Measurements from ENCODE around the gene STRIP1. TPM values are rescaled to one million over a fixed set of nuclear protein-coding genes. Genes with fewer than 3 reads are reported as not detected.

Gene STRIP1
- total and polyA plus RNA-seq, 10 of the 15 experiments (the other 5 are each of a cell fraction or from before 2014, with no cell fraction given): 6.3 to 26.6 (median 18.0) TPM

DNA sequence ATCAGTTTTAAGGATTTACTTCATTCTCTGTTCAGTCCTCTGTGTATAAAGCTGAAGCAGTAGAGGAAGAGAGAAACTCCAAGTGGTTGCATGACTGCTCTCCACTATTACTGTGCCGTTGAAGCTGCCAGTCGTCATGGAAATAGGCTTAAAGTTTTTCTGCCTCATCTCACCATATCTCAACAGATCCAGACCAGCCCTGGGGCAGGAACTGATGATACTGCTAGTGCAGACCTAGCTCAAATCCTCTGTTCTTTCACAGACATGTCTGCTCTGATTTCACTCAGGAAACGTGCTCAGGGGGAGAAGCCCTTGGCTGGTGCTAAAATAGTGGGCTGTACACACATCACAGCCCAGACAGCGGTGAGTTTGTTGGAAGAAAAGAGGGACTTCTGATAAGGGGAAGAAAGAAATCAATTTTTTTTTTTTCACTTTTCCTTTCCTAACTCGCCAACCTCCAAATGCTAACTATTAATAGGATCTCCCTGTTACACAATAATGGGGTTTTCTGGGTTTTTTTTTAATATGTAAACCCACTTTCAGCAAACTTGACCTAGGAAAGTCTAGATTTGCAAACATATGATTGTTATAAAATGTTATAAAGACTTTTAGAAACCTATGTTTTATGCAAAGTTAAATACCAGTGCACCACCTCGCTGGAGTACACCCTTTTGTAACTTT is 22.2 kb upstream of the STRIP1 start:
- H3K9me3 ChIP-seq (replicated peaks; ENCODE audit: control insufficient read depth, insufficient read depth, low read length): no peaks in the 10 kb centered on the region
- no peak overlapping the region; the same call in 1 of the 2 replicates for H3K9ac ChIP-seq (ENCODE audit: control insufficient read depth, insufficient read depth, low read length)
- 0 out of 2 replicates have a peak overlapping the region, but pooled peaks have one; percentile 26 for H3K4me3 ChIP-seq
- ChIA-PET CTCF (interaction anchor here (0.8 to 9.5 kb wide), 23 partner anchors 8 to 467 kb away, joined by 3 to 200 read pairs (median 7); partner anchors contain the start of genes AHCYL1, AMPD2, GNAT2 and STRIP1), RAD21 (ENCODE audit: unreplicated experiment) (interaction anchor here (1.3 to 3.9 kb wide), 7 partner anchors 13 to 466 kb away, joined by 3 to 94 read pairs (median 9); partner anchors contain the start of genes AHCYL1, GNAI3 and STRIP1), SMC1A (ENCODE audit: uncharacterized antibody, unreplicated experiment) (interaction anchor here (0.5 to 5.7 kb wide), 12 partner anchors 8 to 466 kb away, joined by 3 to 113 read pairs (median 4); partner anchors contain the start of gene AHCYL1), POLR2A (interaction anchor here (1.0 to 2.7 kb wide), 4 partner anchors 20 to 466 kb away, joined by 4 to 28 read pairs (median 6); partner anchors contain the start of gene AHCYL1)
- H3K4me2 ChIP-seq (ENCODE audit: control insufficient read depth, insufficient read depth): peak overlapping the region; percentile 86
- WGBS (ENCODE audit: insufficient coverage, insufficient replicate concordance, low lambda C conversion rate, missing lambda C conversion rate): 17% methylated on average over 6 of the region's 6 CpGs
- no TSS peak for BruUV-seq (replicated peaks)
- H3K36me3 ChIP-seq (ENCODE audit: control insufficient read depth in 2 of 2, insufficient read depth in 2 of 2, low read length in 1 of 2): peaks cover 6 to 32% of the 10 kb centered on the region in 2 experiments
- H3K27ac ChIP-seq (ENCODE audit: control insufficient read depth, insufficient read depth): peak overlapping the region; percentile 34
- intact Hi-C loops (cut with micrococcal nuclease; ENCODE audit: unreplicated experiment) (no loop called here), in situ Hi-C loops (cut with MboI) (no loop called here)
- H4K20me1 ChIP-seq (ENCODE audit: control insufficient read depth, insufficient read depth): no peaks in the 10 kb centered on the region
- no peaks in the 10 kb centered on the region for H3K27me3 ChIP-seq (replicated peaks in 1 of 2; ENCODE audit: control insufficient read depth in 2 of 2, insufficient read depth in 2 of 2, low read length in 1 of 2)
- H3K79me2 ChIP-seq (ENCODE audit: control insufficient read depth, insufficient read depth, low read length): no peaks in the 10 kb centered on the region
- DNase-seq (ENCODE audit: low read depth, low spot score) (peak; percentile 45), FAIRE-seq (peak; percentile 49), ATAC-seq (peak; percentile 83)
- H2AFZ ChIP-seq (ENCODE audit: control insufficient read depth, low read depth, low read length): peak overlapping the region; percentile 3
- peaks cover 27% of the 10 kb centered on the region for H3K4me1 ChIP-seq (ENCODE audit: control insufficient read depth, insufficient read depth, low read length)
- TF ChIP-seq KDM1A (IDR thresholded peaks at IDR 0.05; ENCODE audit: borderline replicate concordance) (no peak), HDGF (IDR thresholded peaks at IDR 0.05) (no peak), RB1 (IDR thresholded peaks at IDR 0.05; ENCODE audit: borderline replicate concordance) (no peak), IKZF2 (IDR thresholded peaks at IDR 0.05) (peak in 1 of 2 experiments; percentile 49; a peak in 2 of 4 replicates), NR2F1 (conservative IDR thresholded peaks at IDR 0.05) (no peak), MEF2B (IDR thresholded peaks at IDR 0.05; ENCODE audit: partially characterized antibody, poor library complexity, severe bottlenecking) (peak; percentile 25), MTA2 (IDR thresholded peaks at IDR 0.05; ENCODE audit: low read depth) (no peak), MEF2A (IDR thresholded peaks at IDR 0.05; ENCODE audit: insufficient read depth, low read depth, low read length) (no peak), SIX5 (IDR thresholded peaks at IDR 0.05; ENCODE audit: low read depth, low read length, severe bottlenecking) (no peak), STAT3 (IDR thresholded peaks at IDR 0.05; ENCODE audit: low read depth, low read length) (no peak), BHLHE40 (IDR thresholded peaks at IDR 0.05; ENCODE audit: borderline replicate concordance in 1 of 2, low read depth in 2 of 2, low read length in 1 of 2) (0 out of 4 replicates have a peak, but pooled peaks of 1 of the 2 experiments have one; percentile 4), IKZF1 (conservative IDR thresholded peaks at IDR 0.05) (no peak)
- TF ChIP-seq, protein P1, sequence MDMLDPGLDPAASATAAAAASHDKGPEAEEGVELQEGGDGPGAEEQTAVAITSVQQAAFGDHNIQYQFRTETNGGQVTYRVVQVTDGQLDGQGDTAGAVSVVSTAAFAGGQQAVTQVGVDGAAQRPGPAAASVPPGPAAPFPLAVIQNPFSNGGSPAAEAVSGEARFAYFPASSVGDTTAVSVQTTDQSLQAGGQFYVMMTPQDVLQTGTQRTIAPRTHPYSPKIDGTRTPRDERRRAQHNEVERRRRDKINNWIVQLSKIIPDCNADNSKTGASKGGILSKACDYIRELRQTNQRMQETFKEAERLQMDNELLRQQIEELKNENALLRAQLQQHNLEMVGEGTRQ (IDR thresholded peaks at IDR 0.05; ENCODE audit: borderline replicate concordance, low read depth, low read length): no peak
- TF ChIP-seq, protein P2, sequence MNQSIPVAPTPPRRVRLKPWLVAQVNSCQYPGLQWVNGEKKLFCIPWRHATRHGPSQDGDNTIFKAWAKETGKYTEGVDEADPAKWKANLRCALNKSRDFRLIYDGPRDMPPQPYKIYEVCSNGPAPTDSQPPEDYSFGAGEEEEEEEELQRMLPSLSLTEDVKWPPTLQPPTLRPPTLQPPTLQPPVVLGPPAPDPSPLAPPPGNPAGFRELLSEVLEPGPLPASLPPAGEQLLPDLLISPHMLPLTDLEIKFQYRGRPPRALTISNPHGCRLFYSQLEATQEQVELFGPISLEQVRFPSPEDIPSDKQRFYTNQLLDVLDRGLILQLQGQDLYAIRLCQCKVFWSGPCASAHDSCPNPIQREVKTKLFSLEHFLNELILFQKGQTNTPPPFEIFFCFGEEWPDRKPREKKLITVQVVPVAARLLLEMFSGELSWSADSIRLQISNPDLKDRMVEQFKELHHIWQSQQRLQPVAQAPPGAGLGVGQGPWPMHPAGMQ (IDR thresholded peaks at IDR 0.05; ENCODE audit: borderline replicate concordance): no peak
- TF ChIP-seq, protein P3, sequence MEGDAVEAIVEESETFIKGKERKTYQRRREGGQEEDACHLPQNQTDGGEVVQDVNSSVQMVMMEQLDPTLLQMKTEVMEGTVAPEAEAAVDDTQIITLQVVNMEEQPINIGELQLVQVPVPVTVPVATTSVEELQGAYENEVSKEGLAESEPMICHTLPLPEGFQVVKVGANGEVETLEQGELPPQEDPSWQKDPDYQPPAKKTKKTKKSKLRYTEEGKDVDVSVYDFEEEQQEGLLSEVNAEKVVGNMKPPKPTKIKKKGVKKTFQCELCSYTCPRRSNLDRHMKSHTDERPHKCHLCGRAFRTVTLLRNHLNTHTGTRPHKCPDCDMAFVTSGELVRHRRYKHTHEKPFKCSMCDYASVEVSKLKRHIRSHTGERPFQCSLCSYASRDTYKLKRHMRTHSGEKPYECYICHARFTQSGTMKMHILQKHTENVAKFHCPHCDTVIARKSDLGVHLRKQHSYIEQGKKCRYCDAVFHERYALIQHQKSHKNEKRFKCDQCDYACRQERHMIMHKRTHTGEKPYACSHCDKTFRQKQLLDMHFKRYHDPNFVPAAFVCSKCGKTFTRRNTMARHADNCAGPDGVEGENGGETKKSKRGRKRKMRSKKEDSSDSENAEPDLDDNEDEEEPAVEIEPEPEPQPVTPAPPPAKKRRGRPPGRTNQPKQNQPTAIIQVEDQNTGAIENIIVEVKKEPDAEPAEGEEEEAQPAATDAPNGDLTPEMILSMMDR (IDR thresholded peaks at IDR 0.05 in 2 of 3, conservative IDR thresholded peaks at IDR 0.05 in 1 of 3; ENCODE audit: control insufficient read depth in 2 of 3, extremely low read depth in 1 of 3, insufficient read depth in 1 of 3, low read depth in 3 of 3, low read length in 3 of 3): no peak
- TF ChIP-seq, protein P4, sequence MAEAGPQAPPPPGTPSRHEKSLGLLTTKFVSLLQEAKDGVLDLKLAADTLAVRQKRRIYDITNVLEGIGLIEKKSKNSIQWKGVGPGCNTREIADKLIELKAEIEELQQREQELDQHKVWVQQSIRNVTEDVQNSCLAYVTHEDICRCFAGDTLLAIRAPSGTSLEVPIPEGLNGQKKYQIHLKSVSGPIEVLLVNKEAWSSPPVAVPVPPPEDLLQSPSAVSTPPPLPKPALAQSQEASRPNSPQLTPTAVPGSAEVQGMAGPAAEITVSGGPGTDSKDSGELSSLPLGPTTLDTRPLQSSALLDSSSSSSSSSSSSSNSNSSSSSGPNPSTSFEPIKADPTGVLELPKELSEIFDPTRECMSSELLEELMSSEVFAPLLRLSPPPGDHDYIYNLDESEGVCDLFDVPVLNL (IDR thresholded peaks at IDR 0.05; ENCODE audit: low read depth, low read length): no peak
